Measurements from ENCODE around the gene ANGPTL7. TPM values are rescaled to one million over a fixed set of nuclear protein-coding genes. Genes with fewer than 3 reads are reported as not detected.

The ANGPTL7 gene
- total and polyA plus RNA-seq, 10 of the 15 experiments (the other 5 are each of a cell fraction or from before 2014, with no cell fraction given): 0.09 TPM; not detected in 9

DNA sequence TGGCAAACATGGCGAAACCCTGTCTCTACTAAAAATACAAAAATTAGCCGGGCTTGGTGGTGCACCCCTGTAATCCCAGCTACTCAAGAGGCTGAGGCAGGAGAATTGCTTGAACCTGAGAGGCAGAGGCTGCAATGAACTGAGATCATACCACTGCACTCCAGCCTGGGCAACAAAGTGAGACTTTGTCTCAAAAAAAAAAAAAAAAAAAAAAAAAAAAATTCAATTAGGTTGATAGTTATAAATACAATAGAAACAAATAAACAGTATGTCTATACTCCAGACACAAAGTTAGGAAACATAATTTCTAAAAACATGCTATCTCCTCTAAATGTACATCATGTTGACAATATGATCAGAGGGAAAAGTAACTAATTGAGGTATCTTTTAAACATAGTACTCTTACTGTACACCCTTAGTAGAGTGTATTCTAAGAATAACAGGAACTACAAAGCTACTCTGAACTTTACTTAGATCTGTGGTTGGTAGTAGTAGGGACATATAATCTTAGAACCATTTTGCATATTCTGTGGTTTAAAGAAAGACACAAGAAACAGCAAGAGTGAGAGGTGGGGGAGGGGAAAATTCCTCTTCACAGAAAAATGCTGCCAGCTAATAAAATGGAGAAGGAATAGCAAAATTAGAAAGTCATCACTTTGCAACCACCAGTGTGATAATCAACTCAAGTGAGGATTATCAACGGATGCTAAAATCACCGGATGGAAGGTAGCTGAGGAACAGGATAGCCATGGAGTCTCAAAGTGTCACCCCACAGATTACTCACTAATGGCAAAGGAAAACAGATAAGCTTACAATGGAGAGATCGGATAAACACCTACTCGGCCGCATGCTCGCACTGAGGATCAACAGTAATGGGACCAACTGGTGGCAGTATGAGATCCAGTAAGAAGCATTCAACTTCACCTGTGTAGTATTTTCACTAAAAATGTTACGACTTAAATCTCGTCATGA lies 38.2 kb downstream of the ANGPTL7 start (continued):
- TF ChIP-seq FOS (IDR thresholded peaks at IDR 0.05; ENCODE audit: borderline replicate concordance, extremely low read depth, insufficient read length) (no peak), MEF2B (IDR thresholded peaks at IDR 0.05; ENCODE audit: partially characterized antibody, poor library complexity, severe bottlenecking) (peak; percentile 25), NFIC (IDR thresholded peaks at IDR 0.05; ENCODE audit: low read depth, low read length) (peak; percentile 59), ZZZ3 (IDR thresholded peaks at IDR 0.05; ENCODE audit: control insufficient read depth, insufficient read length, low read depth) (no peak), GABPA (IDR thresholded peaks at IDR 0.05; ENCODE audit: low read depth) (no peak), NBN (IDR thresholded peaks at IDR 0.05) (no peak), SREBF2 (IDR thresholded peaks at IDR 0.05; ENCODE audit: low read length) (no peak), HSF1 (IDR thresholded peaks at IDR 0.05; ENCODE audit: low read depth, low read length) (no peak), POU2F2 (IDR thresholded peaks at IDR 0.05; ENCODE audit: borderline replicate concordance, low read depth, low read length) (peak; percentile 93; the same call in 2 of the 3 replicates), RUNX3 (IDR thresholded peaks at IDR 0.05; ENCODE audit: low read length) (peak; percentile 96), USF1 (IDR thresholded peaks at IDR 0.05; ENCODE audit: borderline replicate concordance, extremely low read length, insufficient read depth, low read depth, low read length) (no peak), EP300 (IDR thresholded peaks at IDR 0.05; ENCODE audit: borderline replicate concordance in 1 of 2, control insufficient read depth in 1 of 2, low read depth in 2 of 2, low read length in 2 of 2) (no peak), RBBP5 (conservative IDR thresholded peaks at IDR 0.05) (no peak), RB1 (IDR thresholded peaks at IDR 0.05; ENCODE audit: borderline replicate concordance) (no peak), CBFB (IDR thresholded peaks at IDR 0.05; ENCODE audit: low read depth) (peak; percentile 61; the same call in 1 of the 2 replicates), ZBTB4 (CRISPR knock-in tag; IDR thresholded peaks at IDR 0.05) (no peak), HCFC1 (IDR thresholded peaks at IDR 0.05; ENCODE audit: low read length) (no peak), TAF1 (IDR thresholded peaks at IDR 0.05; ENCODE audit: borderline replicate concordance, low read depth, low read length) (no peak)
- TF ChIP-seq, protein P1, sequence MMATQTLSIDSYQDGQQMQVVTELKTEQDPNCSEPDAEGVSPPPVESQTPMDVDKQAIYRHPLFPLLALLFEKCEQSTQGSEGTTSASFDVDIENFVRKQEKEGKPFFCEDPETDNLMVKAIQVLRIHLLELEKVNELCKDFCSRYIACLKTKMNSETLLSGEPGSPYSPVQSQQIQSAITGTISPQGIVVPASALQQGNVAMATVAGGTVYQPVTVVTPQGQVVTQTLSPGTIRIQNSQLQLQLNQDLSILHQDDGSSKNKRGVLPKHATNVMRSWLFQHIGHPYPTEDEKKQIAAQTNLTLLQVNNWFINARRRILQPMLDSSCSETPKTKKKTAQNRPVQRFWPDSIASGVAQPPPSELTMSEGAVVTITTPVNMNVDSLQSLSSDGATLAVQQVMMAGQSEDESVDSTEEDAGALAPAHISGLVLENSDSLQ (IDR thresholded peaks at IDR 0.05): no peak

Measured in GM12878 (cell line).